Measurements from ENCODE around the gene RTN4R.
"Not testable (repeated sequence)": the region's sequence is repeated elsewhere in the genome, so short reads cannot be mapped to it uniquely, and the experiment has no call there.

The RTN4R gene

DNA sequence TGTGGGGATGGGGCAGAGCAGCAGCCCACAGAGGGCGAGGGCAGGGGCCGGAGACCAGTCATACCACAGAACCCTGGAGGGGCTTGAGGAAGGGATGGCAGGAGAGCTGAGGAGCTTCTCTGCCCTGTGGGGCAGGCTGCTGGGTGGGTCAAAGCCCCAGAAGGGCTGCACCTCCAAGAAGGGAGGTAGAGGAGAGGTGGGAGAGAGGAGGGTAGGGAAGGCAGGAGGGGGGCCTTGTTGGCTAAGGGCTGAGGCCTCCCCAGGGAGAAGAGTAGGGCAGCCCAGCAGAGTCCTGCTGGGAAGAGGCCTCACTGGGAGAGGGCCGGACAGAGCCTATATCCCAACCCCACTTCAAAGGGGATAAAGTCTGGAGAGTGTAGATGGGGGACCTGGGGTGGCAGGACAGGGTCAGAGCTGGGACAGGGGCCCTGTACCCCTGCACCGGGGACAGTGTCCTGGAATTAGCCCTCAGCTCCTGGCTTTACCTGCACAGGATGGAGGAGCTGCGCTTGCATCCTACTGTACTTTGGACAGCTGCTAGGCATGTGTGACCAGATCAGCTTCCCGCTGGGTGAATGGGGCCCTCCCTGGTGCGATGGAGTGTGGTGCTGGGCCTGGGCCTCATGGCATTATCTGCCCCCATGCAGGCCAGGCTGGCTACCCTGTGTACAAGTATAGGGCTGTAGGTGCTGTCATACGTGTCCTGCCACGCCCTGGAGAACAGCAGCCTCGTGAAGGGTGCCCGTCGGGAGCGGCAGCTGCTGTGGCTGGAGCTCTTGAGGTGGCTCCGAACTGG, 44.5 kb upstream of the RTN4R start:
- no peak overlapping the region for H3K9ac ChIP-seq (ENCODE audit: low read length)
- H2AFZ ChIP-seq (ENCODE audit: low read length), result no peak overlapping the region
- H3K79me2 ChIP-seq (ENCODE audit: insufficient read depth, low read length), result no peaks in the 10 kb centered on the region
- no peaks in the 10 kb centered on the region for H3K9me2 ChIP-seq (ENCODE audit: low read depth, low read length)
- no peaks in the 10 kb centered on the region for H3K36me3 ChIP-seq (ENCODE audit: insufficient read depth, low read length)
- H3F3A ChIP-seq (ENCODE audit: insufficient read depth, low read length), result no peaks in the 10 kb centered on the region
- TF ChIP-seq, protein P1, sequence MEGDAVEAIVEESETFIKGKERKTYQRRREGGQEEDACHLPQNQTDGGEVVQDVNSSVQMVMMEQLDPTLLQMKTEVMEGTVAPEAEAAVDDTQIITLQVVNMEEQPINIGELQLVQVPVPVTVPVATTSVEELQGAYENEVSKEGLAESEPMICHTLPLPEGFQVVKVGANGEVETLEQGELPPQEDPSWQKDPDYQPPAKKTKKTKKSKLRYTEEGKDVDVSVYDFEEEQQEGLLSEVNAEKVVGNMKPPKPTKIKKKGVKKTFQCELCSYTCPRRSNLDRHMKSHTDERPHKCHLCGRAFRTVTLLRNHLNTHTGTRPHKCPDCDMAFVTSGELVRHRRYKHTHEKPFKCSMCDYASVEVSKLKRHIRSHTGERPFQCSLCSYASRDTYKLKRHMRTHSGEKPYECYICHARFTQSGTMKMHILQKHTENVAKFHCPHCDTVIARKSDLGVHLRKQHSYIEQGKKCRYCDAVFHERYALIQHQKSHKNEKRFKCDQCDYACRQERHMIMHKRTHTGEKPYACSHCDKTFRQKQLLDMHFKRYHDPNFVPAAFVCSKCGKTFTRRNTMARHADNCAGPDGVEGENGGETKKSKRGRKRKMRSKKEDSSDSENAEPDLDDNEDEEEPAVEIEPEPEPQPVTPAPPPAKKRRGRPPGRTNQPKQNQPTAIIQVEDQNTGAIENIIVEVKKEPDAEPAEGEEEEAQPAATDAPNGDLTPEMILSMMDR (IDR thresholded peaks at IDR 0.05; ENCODE audit: low read length), result no peak
- no peak for TF ChIP-seq EZH2 (IDR thresholded peaks at IDR 0.05; ENCODE audit: borderline replicate concordance, low read length)
- no peaks in the 10 kb centered on the region for H4K20me1 ChIP-seq (ENCODE audit: insufficient read depth, low read length)
- no peak overlapping the region for H3K4me3 ChIP-seq (ENCODE audit: low read depth, low read length, poor library complexity, severe bottlenecking)
- H3K27me3 ChIP-seq (ENCODE audit: insufficient read depth, low read length), result no peaks in the 10 kb centered on the region
- H3K4me2 ChIP-seq (ENCODE audit: low read length), result no peak overlapping the region
- H3K27ac ChIP-seq (ENCODE audit: low read depth, low read length, poor library complexity, severe bottlenecking), result no peak overlapping the region
- peaks cover under 1% of the 10 kb centered on the region for H3K4me1 ChIP-seq (ENCODE audit: insufficient read depth, low read length, severe bottlenecking)
- no peaks in the 10 kb centered on the region for H3K9me3 ChIP-seq (ENCODE audit: low read length)

DNA sequence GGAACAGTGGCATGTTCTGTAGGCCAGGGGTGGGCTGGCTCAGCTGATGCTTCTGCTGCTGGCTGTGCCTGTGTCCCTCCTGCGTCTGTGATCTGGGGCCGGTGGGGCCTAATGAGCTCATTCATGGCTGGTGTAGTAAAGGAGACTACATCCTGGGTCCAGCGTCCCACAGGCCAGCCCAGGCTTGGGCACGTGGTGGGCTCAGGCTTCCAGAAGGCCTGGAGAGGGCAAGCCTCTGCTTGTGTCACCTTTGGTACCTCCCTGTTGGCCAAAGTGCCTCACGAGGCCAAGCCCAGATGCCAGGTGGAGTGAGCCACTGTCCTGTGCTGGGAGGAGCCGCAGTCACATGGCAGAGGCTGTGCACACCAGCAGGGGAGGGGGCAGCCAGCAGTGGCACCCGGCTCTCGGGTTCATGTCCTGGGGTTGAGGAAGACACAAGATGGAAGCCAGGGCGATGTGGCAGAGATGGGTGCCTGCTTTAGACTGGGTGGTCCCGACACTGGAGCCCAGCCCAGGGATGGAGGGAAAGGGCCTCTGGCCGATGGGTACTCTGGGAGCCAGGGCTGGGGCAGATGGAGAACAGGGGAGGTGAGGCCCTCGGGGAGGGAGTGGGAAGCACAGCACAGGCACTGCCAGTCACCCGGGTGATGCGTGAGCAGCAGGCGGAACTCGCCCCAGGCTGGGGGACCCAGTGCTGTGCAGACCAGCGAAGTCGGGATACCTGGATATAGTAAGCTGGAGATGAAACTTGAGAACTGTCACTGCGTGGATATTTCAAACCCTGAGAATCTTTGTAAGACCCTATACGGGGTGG, 43.3 kb upstream of the RTN4R start:
- not testable (repeated sequence) for H3K9me3 ChIP-seq (ENCODE audit: low read length); H3K9ac ChIP-seq (ENCODE audit: low read length); H3K27ac ChIP-seq (ENCODE audit: low read depth, low read length, poor library complexity, severe bottlenecking); H3K27me3 ChIP-seq (ENCODE audit: insufficient read depth, low read length); H3K9me2 ChIP-seq (ENCODE audit: low read depth, low read length); H3K79me2 ChIP-seq (ENCODE audit: insufficient read depth, low read length); H4K20me1 ChIP-seq (ENCODE audit: insufficient read depth, low read length); H2AFZ ChIP-seq (ENCODE audit: low read length); H3K4me2 ChIP-seq (ENCODE audit: low read length); H3F3A ChIP-seq (ENCODE audit: insufficient read depth, low read length); H3K36me3 ChIP-seq (ENCODE audit: insufficient read depth, low read length); H3K4me3 ChIP-seq (ENCODE audit: low read depth, low read length, poor library complexity, severe bottlenecking); H3K4me1 ChIP-seq (ENCODE audit: insufficient read depth, low read length, severe bottlenecking)

DNA sequence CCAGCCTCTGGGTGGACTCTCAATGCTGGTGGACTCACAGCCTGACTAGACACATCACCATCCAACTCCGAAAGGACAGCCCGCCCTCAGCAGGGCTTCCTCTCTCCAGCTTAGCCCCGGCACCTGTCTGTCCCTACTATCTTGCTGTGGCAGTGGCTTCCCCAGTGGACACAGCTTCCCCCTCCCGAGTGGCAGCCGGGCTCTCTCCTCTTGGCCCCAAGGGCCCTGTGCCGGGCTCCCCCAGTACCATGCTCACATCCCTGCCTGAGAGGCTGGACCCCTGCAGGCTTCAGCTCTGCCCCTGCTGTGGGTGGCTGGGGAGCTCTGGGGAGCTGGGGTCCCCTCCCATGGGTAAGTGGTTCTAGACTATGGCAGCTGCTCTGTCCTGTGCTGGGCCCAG, 42.7 kb upstream of the RTN4R start:
- not testable (repeated sequence) for H3K4me1 ChIP-seq (ENCODE audit: insufficient read depth, low read length, severe bottlenecking); H3K27me3 ChIP-seq (ENCODE audit: insufficient read depth, low read length); H3K9me3 ChIP-seq (ENCODE audit: low read length); H3F3A ChIP-seq (ENCODE audit: insufficient read depth, low read length); H3K4me2 ChIP-seq (ENCODE audit: low read length); H4K20me1 ChIP-seq (ENCODE audit: insufficient read depth, low read length); H2AFZ ChIP-seq (ENCODE audit: low read length); H3K9ac ChIP-seq (ENCODE audit: low read length); H3K27ac ChIP-seq (ENCODE audit: low read depth, low read length, poor library complexity, severe bottlenecking); H3K4me3 ChIP-seq (ENCODE audit: low read depth, low read length, poor library complexity, severe bottlenecking); H3K9me2 ChIP-seq (ENCODE audit: low read depth, low read length); H3K36me3 ChIP-seq (ENCODE audit: insufficient read depth, low read length); H3K79me2 ChIP-seq (ENCODE audit: insufficient read depth, low read length)

DNA sequence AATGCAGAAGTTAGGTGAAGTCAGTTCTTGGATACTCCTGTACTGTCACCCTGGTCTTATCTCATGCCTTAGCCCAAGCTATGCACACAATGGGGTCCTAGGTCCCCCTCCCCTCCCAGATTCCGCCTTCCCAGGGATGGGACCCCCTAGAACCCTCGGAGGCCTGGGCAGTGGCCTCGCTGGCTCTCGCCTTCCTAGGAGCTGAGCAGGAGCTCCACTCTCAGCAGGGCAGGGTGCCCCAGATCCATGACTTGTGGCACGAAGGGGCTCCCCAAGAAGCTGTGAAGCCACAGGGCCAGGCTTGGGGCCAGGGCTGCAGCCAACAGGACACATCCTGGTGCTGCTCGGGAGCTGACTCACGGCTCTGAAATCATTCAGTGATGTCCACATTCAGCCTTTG, 42.1 kb upstream of the RTN4R start:
- H3K36me3 ChIP-seq (ENCODE audit: insufficient read depth, low read length); H4K20me1 ChIP-seq (ENCODE audit: insufficient read depth, low read length); H3K9me2 ChIP-seq (ENCODE audit: low read depth, low read length); H3K27me3 ChIP-seq (ENCODE audit: insufficient read depth, low read length); H3K79me2 ChIP-seq (ENCODE audit: insufficient read depth, low read length); H3F3A ChIP-seq (ENCODE audit: insufficient read depth, low read length); H3K9ac ChIP-seq (ENCODE audit: low read length); H3K9me3 ChIP-seq (ENCODE audit: low read length); H3K4me1 ChIP-seq (ENCODE audit: insufficient read depth, low read length, severe bottlenecking); H3K4me3 ChIP-seq (ENCODE audit: low read depth, low read length, poor library complexity, severe bottlenecking); H3K4me2 ChIP-seq (ENCODE audit: low read length); H2AFZ ChIP-seq (ENCODE audit: low read length); H3K27ac ChIP-seq (ENCODE audit: low read depth, low read length, poor library complexity, severe bottlenecking): not testable (repeated sequence)

DNA sequence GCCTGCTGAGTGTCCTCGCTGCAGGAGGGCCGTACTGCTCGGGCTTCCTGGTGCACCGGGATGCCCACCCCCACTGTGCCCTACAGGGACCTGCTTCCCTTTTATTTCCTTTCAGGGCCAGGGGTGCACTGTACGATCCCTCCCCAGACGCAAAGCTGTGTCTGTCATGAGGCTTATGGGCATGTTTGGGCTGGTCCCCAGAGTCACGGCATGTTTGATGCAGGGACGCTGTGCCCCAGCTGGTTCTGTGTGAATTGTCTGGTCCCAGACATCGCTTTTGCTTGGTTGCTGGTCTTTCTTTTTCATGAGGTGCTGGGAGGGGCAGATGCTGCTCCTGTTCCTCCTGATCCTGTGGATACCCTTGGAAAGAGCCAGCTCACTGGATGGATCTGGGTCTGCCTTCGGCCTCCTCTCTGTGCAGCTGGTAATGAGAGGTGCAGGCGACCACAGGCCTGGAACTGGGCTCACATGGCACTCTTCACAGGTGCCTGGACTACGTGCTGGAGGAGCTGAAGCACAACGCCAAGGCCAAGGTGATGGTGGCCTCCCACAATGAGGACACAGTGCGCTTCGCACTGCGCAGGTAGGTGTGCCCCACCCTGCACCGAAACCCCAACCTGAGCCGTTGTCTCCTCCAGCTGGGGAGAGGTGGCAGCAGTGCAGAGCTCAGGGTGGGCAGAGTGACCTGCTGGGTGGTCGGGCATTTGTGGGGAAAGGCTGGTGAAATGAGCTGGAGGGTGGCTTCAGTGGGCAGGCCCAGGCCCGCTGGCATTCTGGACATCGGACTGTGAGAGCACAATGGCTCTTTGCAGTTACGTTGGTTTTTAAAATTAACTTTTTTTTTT, 40.9 kb upstream of the RTN4R start:
- H2AFZ ChIP-seq (ENCODE audit: low read length); H3K4me2 ChIP-seq (ENCODE audit: low read length); H3F3A ChIP-seq (ENCODE audit: insufficient read depth, low read length); H3K4me1 ChIP-seq (ENCODE audit: insufficient read depth, low read length, severe bottlenecking); H3K27ac ChIP-seq (ENCODE audit: low read depth, low read length, poor library complexity, severe bottlenecking); H3K9ac ChIP-seq (ENCODE audit: low read length); H3K9me2 ChIP-seq (ENCODE audit: low read depth, low read length); H3K27me3 ChIP-seq (ENCODE audit: insufficient read depth, low read length); H4K20me1 ChIP-seq (ENCODE audit: insufficient read depth, low read length); H3K36me3 ChIP-seq (ENCODE audit: insufficient read depth, low read length); H3K9me3 ChIP-seq (ENCODE audit: low read length); H3K4me3 ChIP-seq (ENCODE audit: low read depth, low read length, poor library complexity, severe bottlenecking); H3K79me2 ChIP-seq (ENCODE audit: insufficient read depth, low read length): not testable (repeated sequence)
